GM20431 (cell line): ENCODE measurements around the gene DPP3.

ENCODE experiments used
- in situ Hi-C: fragments of 300-500 bp; cut with MseI, MboI; formaldehyde crosslinking; loops from one replicate; pipeline ENCODE4 v1.15.0; 2020; ENCODE audit warnings: low sequenced_read_pairs; ENCODE audit not compliant: unreplicated experiment

DPP3 gene

DNA sequence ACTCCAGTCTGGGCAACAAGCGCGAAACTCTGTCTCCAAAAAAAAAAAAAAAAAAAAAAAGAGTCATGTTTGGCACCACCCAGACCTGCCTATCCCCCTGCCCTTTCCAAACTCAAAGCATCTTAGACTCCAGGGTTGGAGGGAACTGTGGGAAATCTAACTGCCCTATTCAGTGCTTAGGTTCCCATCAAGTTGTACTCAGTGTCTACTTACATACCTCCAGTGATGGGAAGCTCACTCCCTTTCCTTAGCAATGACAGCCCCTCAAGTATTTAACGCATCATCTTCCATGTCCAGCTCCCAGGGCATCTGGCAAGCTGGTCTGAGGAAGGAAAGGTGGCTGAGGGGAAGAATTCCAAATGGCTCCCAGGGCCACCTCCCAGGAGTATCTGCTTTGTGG lies 69.5 kb downstream of the DPP3 start:
- in situ Hi-C loops: loop anchor here (25.0 kb wide), 1 partner anchor 288 kb away; the partner anchor contains the start of gene RCE1

DNA sequence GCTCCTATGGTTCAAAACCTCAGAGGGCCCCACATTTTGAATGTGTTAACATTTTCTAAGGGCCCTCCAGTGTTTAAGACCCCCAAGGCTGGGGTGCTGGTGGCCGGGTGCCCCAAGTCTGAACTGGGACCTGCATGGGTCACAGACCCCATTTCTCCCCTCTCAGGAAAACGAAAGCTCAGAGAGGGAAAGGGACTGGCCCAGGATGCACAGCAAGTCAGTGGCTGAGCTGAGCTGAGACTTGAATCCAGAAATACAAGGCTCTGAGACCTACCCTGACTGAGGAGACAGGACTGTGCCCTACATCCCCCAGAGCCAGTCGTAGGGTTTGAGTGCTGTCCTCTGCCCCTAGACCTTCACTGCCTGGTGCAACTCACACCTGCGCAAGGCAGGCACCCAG lies 70.7 kb downstream of the DPP3 start:
- in situ Hi-C loops: loop anchor here (25.0 kb wide), 1 partner anchor 286 kb away; the partner anchor contains the start of gene RCE1

DNA sequence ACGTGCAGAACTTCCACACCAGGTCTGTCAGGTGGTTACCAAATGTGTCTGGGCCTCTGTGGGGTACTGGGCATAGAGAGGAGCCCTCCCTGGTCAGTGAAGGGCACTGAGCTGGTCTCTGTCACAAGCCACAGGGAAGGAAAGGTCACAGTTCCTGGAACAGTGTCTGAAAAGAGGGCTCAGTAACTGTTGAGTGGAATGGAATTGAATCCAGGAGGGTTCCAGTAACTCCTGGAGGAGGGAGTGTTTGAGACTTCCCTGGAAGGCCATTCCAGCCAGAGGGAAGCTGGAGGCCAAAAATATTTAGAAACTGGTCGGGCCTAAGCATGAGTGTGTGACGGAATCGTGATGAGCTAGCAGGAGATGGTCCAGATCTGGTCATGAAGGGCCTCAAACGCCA lies 74.4 kb downstream of the DPP3 start:
- in situ Hi-C loops: loop anchor here (25.0 kb wide), 1 partner anchor 283 kb away; the partner anchor contains the start of gene RCE1

DNA sequence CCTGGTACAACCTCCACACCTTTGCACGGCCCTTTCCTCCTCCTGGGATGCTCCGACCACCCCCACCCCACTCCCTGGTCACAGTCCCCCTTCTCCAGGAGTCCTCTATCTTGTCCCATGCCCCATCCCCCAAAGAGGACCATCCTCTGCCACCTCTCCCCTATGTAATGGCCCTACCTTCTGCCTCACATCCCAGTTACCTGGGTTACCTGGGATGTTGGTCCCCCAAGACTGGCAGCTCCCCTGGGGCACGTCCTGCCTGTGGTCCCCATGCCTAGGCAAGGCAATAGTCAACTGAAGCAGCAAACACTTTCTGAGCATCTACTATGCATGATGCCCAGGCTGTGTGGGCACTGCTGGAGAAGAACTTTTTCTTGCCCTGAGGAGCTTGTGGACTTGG lies 75.2 kb downstream of the DPP3 start:
- in situ Hi-C loops: loop anchor here (25.0 kb wide), 1 partner anchor 282 kb away; the partner anchor contains the start of gene RCE1

DNA sequence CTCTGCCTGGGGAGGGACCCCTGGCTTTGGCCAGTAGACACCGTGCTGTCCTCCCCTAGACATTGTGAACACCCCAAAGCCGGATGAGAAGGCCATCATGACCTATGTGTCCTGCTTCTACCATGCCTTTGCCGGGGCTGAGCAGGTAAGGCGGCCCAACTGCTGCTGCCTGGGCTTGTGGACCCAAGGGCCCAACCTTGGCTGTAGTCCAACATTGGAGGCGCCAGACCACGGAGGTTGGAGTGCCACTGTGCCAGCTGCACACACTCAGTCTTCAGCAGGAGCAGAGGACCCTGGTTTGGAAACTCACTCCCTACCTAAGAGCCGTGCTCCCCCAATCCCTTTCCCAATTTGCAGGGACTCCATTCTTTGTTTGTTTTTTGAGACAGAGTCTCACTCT lies 75.9 kb downstream of the DPP3 start:
- in situ Hi-C loops: loop anchor here (25.0 kb wide), 1 partner anchor 281 kb away; the partner anchor contains the start of gene RCE1

DNA sequence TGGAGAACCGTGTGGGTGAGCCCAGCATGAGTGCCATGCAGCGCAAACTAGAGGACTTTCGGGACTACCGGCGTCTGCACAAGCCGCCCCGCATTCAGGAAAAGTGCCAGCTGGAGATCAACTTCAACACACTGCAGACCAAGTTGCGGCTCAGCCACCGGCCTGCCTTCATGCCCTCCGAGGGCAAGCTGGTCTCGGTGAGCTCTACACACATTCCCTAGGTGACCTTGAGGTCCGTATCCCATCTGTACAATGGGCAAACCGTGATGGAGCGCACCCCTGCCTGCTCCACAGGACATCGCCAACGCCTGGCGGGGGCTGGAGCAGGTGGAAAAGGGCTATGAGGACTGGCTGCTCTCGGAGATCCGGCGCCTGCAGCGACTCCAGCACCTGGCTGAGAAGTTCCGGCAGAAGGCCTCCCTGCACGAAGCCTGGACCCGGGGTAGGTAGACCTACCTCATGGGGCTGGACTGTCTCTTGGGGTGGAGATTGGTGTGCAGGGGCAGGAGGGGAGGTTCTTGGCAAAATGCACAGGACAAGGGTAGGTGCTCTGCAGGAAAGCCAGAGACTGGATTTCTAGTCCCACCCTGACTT lies 77.6 kb downstream of the DPP3 start:
- in situ Hi-C loops: loop anchor here (25.0 kb wide), 1 partner anchor 279 kb away; the partner anchor contains the start of gene RCE1
